ENCODE results near the gene TSNAXIP1. TPM values are rescaled to one million over a fixed set of nuclear protein-coding genes. Genes with fewer than 3 reads are reported as not detected.

TSNAXIP1 gene
- total RNA-seq, 1 experiment from 2014 or later, result 1.2 TPM

GRCh38 chr16:67773569-67774456 lies 32.9 kb upstream of the TSNAXIP1 start:
- ChIA-PET RAD21 (ENCODE audit: low non-redundant PET in 1 of 2, low total read pairs in 2 of 2, uncharacterized antibody in 2 of 2, unreplicated experiment in 2 of 2) (no interaction called here), CTCF (no interaction called here), POLR2A (no interaction called here)
- ATAC-seq (no peak), DNase-seq (ENCODE audit: low read depth, low spot score) (no peak)
- Histone ChIP-seq H3K4me2 (ENCODE audit: low read length) (no peak overlapping the region), H3K9me3 (ENCODE audit: control insufficient read depth in 1 of 2, insufficient read depth in 1 of 2, low read depth in 1 of 2, low read length in 2 of 2) (no peaks in the 10 kb centered on the region), H3K4me3 (replicated peaks in 1 of 2; ENCODE audit: low read depth in 1 of 2, low read length in 2 of 2) (no peak overlapping the region), H3K27ac (ENCODE audit: low read depth, low read length) (no peak overlapping the region), H3K4me1 (ENCODE audit: control insufficient read depth in 1 of 2, insufficient read depth in 2 of 2, low read length in 2 of 2) (no peaks in the 10 kb centered on the region), H3K27me3 (ENCODE audit: insufficient read depth, low read length) (no peaks in the 10 kb centered on the region), H3K79me2 (ENCODE audit: insufficient read depth, low read length) (peaks cover 15% of the 10 kb centered on the region; the same call in 1 of the 2 replicates), H2AFZ (ENCODE audit: low read depth, low read length, poor library complexity, severe bottlenecking) (no peak overlapping the region), H3K9me2 (ENCODE audit: insufficient read depth) (no peaks in the 10 kb centered on the region), H3K9ac (ENCODE audit: low read length) (no peak overlapping the region), H3K36me3 (ENCODE audit: control insufficient read depth in 1 of 2, insufficient read depth in 2 of 2, low read length in 2 of 2) (no peaks in the 10 kb centered on the region), H4K20me1 (ENCODE audit: insufficient read depth) (no peaks in the 10 kb centered on the region)
- TF ChIP-seq EGR1 (IDR thresholded peaks at IDR 0.05; ENCODE audit: low read depth), result no peak
- no peak for TF ChIP-seq POLR2A (IDR thresholded peaks at IDR 0.05; ENCODE audit: borderline replicate concordance, extremely low read depth, insufficient read depth, insufficient read length)
- TF ChIP-seq SRF (IDR thresholded peaks at IDR 0.05; ENCODE audit: low read depth), result no peak
- no peak for TF ChIP-seq JUND (IDR thresholded peaks at IDR 0.05)
- no peak for TF ChIP-seq SP1 (IDR thresholded peaks at IDR 0.05; ENCODE audit: low read depth)
- TF ChIP-seq EZH2phosphoT487 (IDR thresholded peaks at IDR 0.05; ENCODE audit: borderline replicate concordance), result no peak
- TF ChIP-seq ZBTB33 (IDR thresholded peaks at IDR 0.05; ENCODE audit: extremely low read depth, insufficient replicate concordance, low read length), result no peak
- no peak for TF ChIP-seq ATF3 (IDR thresholded peaks at IDR 0.05)
- no peak for TF ChIP-seq TCF7L2 (IDR thresholded peaks at IDR 0.05; ENCODE audit: borderline replicate concordance, extremely low read depth, insufficient read depth, insufficient read length)
- TF ChIP-seq CTCF (IDR thresholded peaks at IDR 0.05 in 2 of 3, conservative IDR thresholded peaks at IDR 0.05 in 1 of 3; ENCODE audit: borderline replicate concordance in 1 of 3, insufficient read depth in 1 of 3, low read depth in 2 of 3, low read length in 2 of 3), result no peak
- no peak for TF ChIP-seq MAX (IDR thresholded peaks at IDR 0.05)
- TF ChIP-seq RAD21 (IDR thresholded peaks at IDR 0.05; ENCODE audit: low read depth), result no peak
- no peak for TF ChIP-seq ZNF274 (IDR thresholded peaks at IDR 0.05; ENCODE audit: low read depth, low read length)
- no peak for TF ChIP-seq EZH2 (IDR thresholded peaks at IDR 0.05)
- TF ChIP-seq SIN3A (IDR thresholded peaks at IDR 0.05; ENCODE audit: low read depth), result no peak
- TF ChIP-seq YY1 (IDR thresholded peaks at IDR 0.05; ENCODE audit: extremely low read depth, insufficient replicate concordance, low read depth, low read length), result no peak
- no peak for TF ChIP-seq REST (IDR thresholded peaks at IDR 0.05; ENCODE audit: low read depth)
- no peak for TF ChIP-seq FOSL1 (IDR thresholded peaks at IDR 0.05; ENCODE audit: low read depth)
- no peak for TF ChIP-seq CEBPB (IDR thresholded peaks at IDR 0.05; ENCODE audit: low read depth)
- intact Hi-C loops (cut with micrococcal nuclease), result no loop called here
- BruUV-seq (replicated peaks), result no TSS peak
